ENCODE data around the gene ATF2. TPM values are rescaled to one million over a fixed set of nuclear protein-coding genes. Genes with fewer than 3 reads are reported as not detected.

The ATF2 gene
- total RNA-seq, 4 donors from 2014 or later = 52.9 to 81.5 (median 59.8) TPM

- TF ChIP-seq CTCF (IDR thresholded peaks at IDR 0.05; ENCODE audit: low read depth) = no peak
Observed at GRCh38 chr2:175164235-175164634, 3.8 kb downstream of the ATF2 start.

GRCh38 chr2:175158894-175159293 lies 9.1 kb downstream of the ATF2 start:
- TF ChIP-seq CTCF (IDR thresholded peaks at IDR 0.05; ENCODE audit: low read depth) = no peak

GRCh38 chr2:175156534-175156933 lies 11.5 kb downstream of the ATF2 start:
- TF ChIP-seq CTCF (IDR thresholded peaks at IDR 0.05; ENCODE audit: low read depth) = no peak

- TF ChIP-seq CTCF (IDR thresholded peaks at IDR 0.05; ENCODE audit: low read depth) = no peak
Observed at GRCh38 chr2:175154661-175155082, 13.3 kb downstream of the ATF2 start.

GRCh38 chr2:175152242-175152641 lies 15.8 kb downstream of the ATF2 start:
- no peak for TF ChIP-seq CTCF (IDR thresholded peaks at IDR 0.05; ENCODE audit: low read depth)

- no peak for TF ChIP-seq CTCF (IDR thresholded peaks at IDR 0.05; ENCODE audit: low read depth)
Observed at GRCh38 chr2:175151791-175152190, 16.2 kb downstream of the ATF2 start.

GRCh38 chr2:175147186-175147585 lies 20.8 kb downstream of the ATF2 start:
- TF ChIP-seq CTCF (IDR thresholded peaks at IDR 0.05; ENCODE audit: low read depth) = no peak
